HUES6 (cell line): ENCODE data around the gene PXDN.
"Not testable (repeated sequence)": the region's sequence is repeated elsewhere in the genome, so short reads cannot be mapped to it uniquely, and the experiment has no call there.

Experiments used
- H3K27ac ChIP-seq: 2 replicates; pipeline ENCODE4 v1.7.0; 2013; ENCODE audit warnings: low read depth, mild to moderate bottlenecking, low read length, inconsistent platforms
- H3K27me3 ChIP-seq: 2 replicates; pipeline ENCODE4 v1.6.1; 2013; ENCODE audit warnings: low read length; ENCODE audit not compliant: control insufficient read depth, insufficient read depth
- H3K36me3 ChIP-seq: 2 replicates; pipeline ENCODE4 v1.6.1; 2013; ENCODE audit warnings: low read length; ENCODE audit not compliant: control insufficient read depth, insufficient read depth
- H3K4me1 ChIP-seq: 2 replicates; pipeline ENCODE4 v1.6.1; 2013; ENCODE audit warnings: low read length; ENCODE audit not compliant: control insufficient read depth, insufficient read depth
- H3K4me3 ChIP-seq: 2 replicates; pipeline ENCODE4 v1.5.1; 2013; ENCODE audit warnings: low read depth, low read length
- H3K9ac ChIP-seq: one replicate; pipeline ENCODE4 v1.6.1; 2013; ENCODE audit warnings: mild to moderate bottlenecking, low read length
- H3K9me3 ChIP-seq: 2 replicates; pipeline ENCODE4 v1.6.1; 2013; ENCODE audit warnings: low read depth, low read length; ENCODE audit not compliant: control insufficient read depth, insufficient read depth

The PXDN gene

GRCh38 chr2:1787755-1788477 lies 43.6 kb upstream of the PXDN start:
- Histone ChIP-seq H3K36me3 (no peaks in the 10 kb centered on the region), H3K9me3 (no peaks in the 10 kb centered on the region), H3K9ac (no peak overlapping the region), H3K27me3 (no peaks in the 10 kb centered on the region), H3K4me3 (no peak overlapping the region), H3K27ac (no peak overlapping the region), H3K4me1 (peaks cover 9% of the 10 kb centered on the region)

- Histone ChIP-seq H3K36me3 (no peaks in the 10 kb centered on the region), H3K9ac (no peak overlapping the region), H3K27me3 (no peaks in the 10 kb centered on the region), H3K9me3 (no peaks in the 10 kb centered on the region), H3K27ac (no peak overlapping the region), H3K4me3 (no peak overlapping the region), H3K4me1 (peaks cover 12% of the 10 kb centered on the region)
These were observed 40.8 kb upstream of the PXDN start for GRCh38 chr2:1784986-1785617.

GRCh38 chr2:1784087-1784486 lies 39.8 kb upstream of the PXDN start:
- no peaks in the 10 kb centered on the region for H3K27me3 ChIP-seq
- H3K9me3 ChIP-seq: no peaks in the 10 kb centered on the region
- H3K4me3 ChIP-seq: no peak overlapping the region
- H3K36me3 ChIP-seq: no peaks in the 10 kb centered on the region
- H3K4me1 ChIP-seq: peaks cover 12% of the 10 kb centered on the region
- H3K9ac ChIP-seq: no peak overlapping the region
- no peak overlapping the region for H3K27ac ChIP-seq

- no peak overlapping the region for H3K4me3 ChIP-seq
- H3K4me1 ChIP-seq: peaks cover 6% of the 10 kb centered on the region; the same call in 1 of the 2 replicates
- H3K27me3 ChIP-seq: no peaks in the 10 kb centered on the region
- no peak overlapping the region for H3K27ac ChIP-seq
- no peaks in the 10 kb centered on the region for H3K9me3 ChIP-seq
- H3K36me3 ChIP-seq: no peaks in the 10 kb centered on the region
- no peak overlapping the region for H3K9ac ChIP-seq
These were observed 38.2 kb upstream of the PXDN start for GRCh38 chr2:1782514-1782913.

- Histone ChIP-seq H3K9me3 (no peaks in the 10 kb centered on the region), H3K9ac (no peak overlapping the region), H3K27me3 (no peaks in the 10 kb centered on the region; the same call in 1 of the 2 replicates), H3K4me3 (no peak overlapping the region), H3K36me3 (no peaks in the 10 kb centered on the region), H3K4me1 (peaks cover 6% of the 10 kb centered on the region; the same call in 1 of the 2 replicates), H3K27ac (no peak overlapping the region)
These were observed 37.2 kb upstream of the PXDN start for GRCh38 chr2:1781291-1782080.

- Histone ChIP-seq H3K27me3 (no peaks in the 10 kb centered on the region; the same call in 1 of the 2 replicates), H3K27ac (no peak overlapping the region), H3K36me3 (no peaks in the 10 kb centered on the region), H3K9me3 (no peaks in the 10 kb centered on the region), H3K9ac (no peak overlapping the region), H3K4me3 (no peak overlapping the region), H3K4me1 (peaks cover 7% of the 10 kb centered on the region; the same call in 1 of the 2 replicates)
These were observed 36.4 kb upstream of the PXDN start for GRCh38 chr2:1780693-1781092.

GRCh38 chr2:1780054-1780453 lies 35.7 kb upstream of the PXDN start:
- not testable (repeated sequence) for H3K27ac ChIP-seq, H3K36me3 ChIP-seq, H3K4me3 ChIP-seq, H3K9me3 ChIP-seq, H3K27me3 ChIP-seq, H3K4me1 ChIP-seq, H3K9ac ChIP-seq

GRCh38 chr2:1778566-1778965 lies 34.3 kb upstream of the PXDN start:
- Histone ChIP-seq H3K27me3 (no peaks in the 10 kb centered on the region; the same call in 1 of the 2 replicates), H3K9ac (no peak overlapping the region), H3K27ac (no peak overlapping the region), H3K9me3 (no peaks in the 10 kb centered on the region), H3K4me3 (no peak overlapping the region), H3K36me3 (no peaks in the 10 kb centered on the region), H3K4me1 (peaks cover 8% of the 10 kb centered on the region; the same call in 1 of the 2 replicates)

GRCh38 chr2:1777781-1778180 lies 33.5 kb upstream of the PXDN start:
- Histone ChIP-seq H3K36me3 (no peaks in the 10 kb centered on the region), H3K9ac (no peak overlapping the region), H3K4me3 (no peak overlapping the region), H3K27ac (no peak overlapping the region), H3K27me3 (no peaks in the 10 kb centered on the region; the same call in 1 of the 2 replicates), H3K4me1 (peaks cover 11% of the 10 kb centered on the region; the same call in 1 of the 2 replicates), H3K9me3 (no peaks in the 10 kb centered on the region)

GRCh38 chr2:1777156-1777555 lies 32.8 kb upstream of the PXDN start:
- Histone ChIP-seq H3K4me3 (no peak overlapping the region), H3K27me3 (no peaks in the 10 kb centered on the region; the same call in 1 of the 2 replicates), H3K27ac (no peak overlapping the region), H3K4me1 (peaks cover 17% of the 10 kb centered on the region), H3K9me3 (no peaks in the 10 kb centered on the region), H3K9ac (no peak overlapping the region), H3K36me3 (no peaks in the 10 kb centered on the region)
